Ectodermal cell (in vitro differentiated cells): ENCODE data around the gene SMARCA4.

Experiments
- H3K27ac ChIP-seq: 2 replicates; pipeline ENCODE4 v1.7.0; 2013; ENCODE audit warnings: mild to moderate bottlenecking, low read depth, low read length; ENCODE audit not compliant: insufficient read depth, poor library complexity, severe bottlenecking
- H3K27me3 ChIP-seq: 2 replicates; pipeline ENCODE4 v1.7.0; 2013; ENCODE audit warnings: mild to moderate bottlenecking, low read length; ENCODE audit not compliant: insufficient read depth, control insufficient read depth, poor library complexity, severe bottlenecking
- H3K36me3 ChIP-seq: one replicate; pipeline ENCODE4 v1.7.0; 2013; ENCODE audit warnings: low read length; ENCODE audit not compliant: control insufficient read depth, insufficient read depth
- H3K4me1 ChIP-seq: one replicate; pipeline ENCODE4 v1.7.0; 2013; ENCODE audit warnings: low read length; ENCODE audit not compliant: control insufficient read depth, insufficient read depth
- H3K4me3 ChIP-seq: 2 replicates; pipeline ENCODE4 v1.7.0; 2013; ENCODE audit warnings: low read depth, low read length, control low read depth; ENCODE audit not compliant: insufficient read depth
- H3K9me3 ChIP-seq: 2 replicates; pipeline ENCODE4 v1.7.0; 2013; ENCODE audit warnings: mild to moderate bottlenecking, low read length, moderate library complexity; ENCODE audit not compliant: control insufficient read depth
- WGBS, 2 experiments: methylation state at CpG; one replicate each; pipeline ENCODE4 v1.1.7; 2013; ENCODE audit warnings: missing lambda C conversion rate in 2 of 2; 5-methylcytosine and 5-hydroxymethylcytosine counted together

The SMARCA4 gene

DNA sequence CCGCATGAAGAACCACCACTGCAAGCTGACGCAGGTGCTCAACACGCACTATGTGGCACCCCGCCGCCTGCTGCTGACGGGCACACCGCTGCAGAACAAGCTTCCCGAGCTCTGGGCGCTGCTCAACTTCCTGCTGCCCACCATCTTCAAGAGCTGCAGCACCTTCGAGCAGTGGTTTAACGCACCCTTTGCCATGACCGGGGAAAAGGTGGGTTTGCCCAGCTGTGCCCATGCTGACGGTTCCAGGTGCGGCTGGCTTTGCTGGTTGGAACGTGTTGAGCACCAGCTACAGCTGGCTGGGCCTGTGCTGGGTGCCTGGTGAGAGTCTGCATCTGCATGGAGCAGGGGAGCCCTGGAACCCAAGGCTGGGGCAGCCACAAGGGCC is 60.9 kb downstream of the SMARCA4 start:
- WGBS, 2 experiments, result 96 to 97% methylated on average over 15 of the region's 15 CpGs
- Histone ChIP-seq H3K4me3 (no peak overlapping the region), H3K36me3 (peaks cover 76% of the 10 kb centered on the region), H3K9me3 (no peaks in the 10 kb centered on the region), H3K4me1 (no peaks in the 10 kb centered on the region), H3K27me3 (no peaks in the 10 kb centered on the region), H3K27ac (no peak overlapping the region)

DNA sequence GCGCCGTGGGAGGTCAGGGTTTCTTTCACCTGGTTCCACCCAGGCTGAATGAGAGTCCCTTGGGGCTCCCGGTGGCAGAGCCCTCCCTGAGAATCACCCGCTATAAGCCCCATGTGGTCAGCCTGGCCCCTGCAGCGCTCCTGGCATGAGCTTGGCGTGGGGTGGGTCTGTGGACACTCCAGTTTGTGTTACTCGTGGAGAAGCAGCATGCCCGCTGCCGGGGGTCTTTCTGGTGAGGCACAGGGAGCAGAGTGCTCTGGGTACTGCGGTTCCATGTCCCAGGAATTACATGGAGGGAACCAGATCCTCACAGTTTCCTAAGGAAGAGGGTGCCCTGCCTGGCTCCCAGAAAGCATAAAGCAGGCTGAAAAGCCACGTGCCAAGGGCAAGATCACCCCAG is 62.2 kb downstream of the SMARCA4 start:
- H3K27ac ChIP-seq, result no peak overlapping the region
- H3K36me3 ChIP-seq, result peaks cover 77% of the 10 kb centered on the region
- WGBS, 2 experiments, result 92% methylated on average over 11 of the region's 11 CpGs

DNA sequence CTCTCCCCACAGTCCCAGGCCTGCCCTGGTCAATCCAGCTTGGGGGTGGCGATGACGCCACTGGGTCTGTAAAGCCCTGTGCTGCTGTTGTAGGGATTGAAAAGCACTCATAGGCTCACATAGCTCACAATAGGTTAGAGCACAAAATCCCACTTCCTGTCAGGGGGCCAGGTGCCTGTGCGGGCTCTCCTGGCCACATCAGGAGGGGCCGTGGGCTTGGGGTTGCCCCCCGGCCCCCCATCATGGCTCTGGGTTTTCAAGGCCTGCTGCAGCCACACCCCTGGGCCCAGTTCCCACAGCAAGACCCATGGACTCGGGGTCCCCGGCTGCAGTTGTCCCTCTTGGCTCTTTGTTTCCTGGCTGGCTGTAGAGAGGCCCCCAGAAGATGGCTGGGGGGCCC is 62.9 kb downstream of the SMARCA4 start:
- peaks cover 76% of the 10 kb centered on the region for H3K36me3 ChIP-seq
- H3K4me3 ChIP-seq, result no peak overlapping the region
- no peaks in the 10 kb centered on the region for H3K9me3 ChIP-seq
- no peaks in the 10 kb centered on the region for H3K4me1 ChIP-seq
- no peak overlapping the region for H3K27ac ChIP-seq
- WGBS, 2 experiments, result 96 to 97% methylated on average over 7 of the region's 7 CpGs
- no peaks in the 10 kb centered on the region for H3K27me3 ChIP-seq

More for the DNA sequence above, 62.2 kb downstream of the SMARCA4 start:
- Histone ChIP-seq H3K4me3 (no peak overlapping the region), H3K27me3 (no peaks in the 10 kb centered on the region), H3K9me3 (no peaks in the 10 kb centered on the region), H3K4me1 (no peaks in the 10 kb centered on the region)

DNA sequence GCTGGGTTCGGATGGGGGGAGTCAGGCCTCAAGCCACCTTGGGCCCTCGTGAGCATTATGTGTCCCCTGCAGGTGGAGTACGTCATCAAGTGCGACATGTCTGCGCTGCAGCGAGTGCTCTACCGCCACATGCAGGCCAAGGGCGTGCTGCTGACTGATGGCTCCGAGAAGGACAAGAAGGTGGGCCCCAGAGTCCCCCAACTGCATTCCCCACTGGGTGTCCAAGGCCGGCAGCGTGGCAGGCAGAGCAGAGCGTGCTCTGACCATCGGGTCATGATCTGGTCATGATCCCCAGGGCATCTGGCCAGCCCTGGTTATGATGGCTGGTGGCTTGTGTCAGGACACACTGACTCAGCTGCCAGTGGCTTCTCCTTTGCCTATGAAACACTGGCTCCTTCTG is 63.4 kb downstream of the SMARCA4 start:
- no peaks in the 10 kb centered on the region for H3K4me1 ChIP-seq
- H3K36me3 ChIP-seq, result peaks cover 75% of the 10 kb centered on the region
- no peaks in the 10 kb centered on the region for H3K27me3 ChIP-seq
- H3K27ac ChIP-seq, result no peak overlapping the region
- WGBS, 2 experiments, result 94 to 97% methylated on average over 13 of the region's 13 CpGs
- H3K9me3 ChIP-seq, result no peaks in the 10 kb centered on the region
- no peak overlapping the region for H3K4me3 ChIP-seq

DNA sequence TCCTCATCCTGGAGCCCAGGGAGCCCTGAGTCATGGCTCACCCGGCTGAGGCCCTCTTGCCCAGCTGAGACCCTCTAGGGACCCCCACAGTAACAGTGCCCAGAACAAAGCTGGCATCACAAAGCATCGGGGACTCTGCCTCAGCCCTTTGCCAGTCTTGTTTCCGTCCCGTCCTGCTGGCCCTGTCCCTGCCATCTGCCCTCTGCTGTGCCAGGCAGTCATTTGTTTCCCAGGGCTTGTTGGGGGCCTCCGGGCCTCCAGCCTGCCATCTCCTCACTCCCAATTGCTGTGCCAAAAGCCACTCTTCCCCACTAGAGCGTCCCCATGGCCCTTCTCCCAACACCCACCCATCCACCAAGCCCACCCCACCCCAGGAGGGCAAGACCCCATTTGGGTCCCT is 64.2 kb downstream of the SMARCA4 start:
- H3K9me3 ChIP-seq, result no peaks in the 10 kb centered on the region
- H3K36me3 ChIP-seq, result peaks cover 70% of the 10 kb centered on the region
- H3K27me3 ChIP-seq, result no peaks in the 10 kb centered on the region
- 90 to 93% methylated on average over 6 of the region's 6 CpGs for WGBS, 2 experiments
- H3K4me1 ChIP-seq, result no peaks in the 10 kb centered on the region
- H3K4me3 ChIP-seq, result no peak overlapping the region
- no peak overlapping the region for H3K27ac ChIP-seq

DNA sequence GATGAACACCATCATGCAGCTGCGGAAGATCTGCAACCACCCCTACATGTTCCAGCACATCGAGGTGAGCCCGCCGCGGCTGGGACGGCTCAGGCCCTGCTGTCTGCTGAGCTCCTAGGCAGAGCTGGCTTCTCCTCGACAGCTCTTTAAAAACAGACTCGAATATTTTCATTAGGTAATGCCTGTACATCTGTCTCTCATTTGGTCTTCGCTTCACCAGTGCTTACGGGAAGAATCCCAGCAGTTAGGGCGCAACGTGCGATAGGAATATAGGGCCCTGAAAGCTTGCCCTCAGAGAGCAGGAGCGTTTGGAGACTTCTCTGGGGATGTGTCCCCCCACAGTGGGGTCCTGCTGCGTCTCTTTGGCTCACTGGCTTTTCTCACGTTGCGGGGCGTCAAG is 64.6 kb downstream of the SMARCA4 start:
- no peaks in the 10 kb centered on the region for H3K9me3 ChIP-seq
- no peaks in the 10 kb centered on the region for H3K4me1 ChIP-seq
- H3K36me3 ChIP-seq, result peaks cover 70% of the 10 kb centered on the region
- H3K27ac ChIP-seq, result no peak overlapping the region
- no peak overlapping the region for H3K4me3 ChIP-seq
- H3K27me3 ChIP-seq, result no peaks in the 10 kb centered on the region
- WGBS, 2 experiments, result 95 to 96% methylated on average over 18 of the region's 18 CpGs

DNA sequence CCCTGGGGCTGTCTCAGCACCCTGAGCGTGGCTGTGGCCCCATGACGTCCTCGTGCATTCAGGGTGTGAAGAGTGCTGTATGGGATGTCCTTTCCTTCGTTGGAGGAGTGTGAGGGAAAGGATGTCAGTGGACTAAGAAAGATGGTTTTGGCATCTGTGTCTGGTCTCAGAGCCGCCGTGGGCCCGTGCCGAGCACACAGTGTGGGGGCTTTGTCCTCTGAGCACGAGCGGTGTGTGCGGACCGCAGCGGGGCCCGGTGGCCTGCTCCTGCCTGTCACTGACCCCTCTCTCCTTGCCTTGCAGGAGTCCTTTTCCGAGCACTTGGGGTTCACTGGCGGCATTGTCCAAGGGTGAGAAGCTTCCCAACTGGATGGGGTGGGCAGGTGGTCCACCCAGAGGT is 65.2 kb downstream of the SMARCA4 start:
- H3K4me3 ChIP-seq, result no peak overlapping the region
- H3K27me3 ChIP-seq, result no peaks in the 10 kb centered on the region
- H3K4me1 ChIP-seq, result no peaks in the 10 kb centered on the region
- 97% methylated on average over 16 of the region's 16 CpGs for WGBS, 2 experiments
- no peak overlapping the region for H3K27ac ChIP-seq
- peaks cover 69% of the 10 kb centered on the region for H3K36me3 ChIP-seq
- no peaks in the 10 kb centered on the region for H3K9me3 ChIP-seq

DNA sequence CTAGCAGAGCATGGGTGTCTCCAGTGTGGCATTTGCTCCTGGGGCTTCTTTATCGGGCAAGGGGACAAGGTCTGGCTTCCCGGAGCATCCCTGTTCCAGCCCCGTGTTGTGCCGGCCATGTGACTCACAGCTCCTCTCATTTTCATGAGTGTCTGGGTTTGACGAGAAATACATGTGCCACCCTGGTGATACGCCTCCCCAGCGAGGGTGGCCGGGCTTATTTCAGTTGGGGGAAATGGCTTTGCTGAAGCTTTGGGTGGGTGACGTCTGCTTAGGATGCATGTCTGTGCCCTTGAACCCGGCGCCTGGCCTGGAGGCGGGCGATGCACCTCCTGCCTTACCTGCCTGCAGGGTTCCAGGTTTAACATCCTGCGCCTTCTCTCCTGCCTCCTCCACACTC is 66.6 kb downstream of the SMARCA4 start:
- H3K9me3 ChIP-seq, result no peaks in the 10 kb centered on the region
- H3K36me3 ChIP-seq, result peaks cover 71% of the 10 kb centered on the region
- H3K4me1 ChIP-seq, result no peaks in the 10 kb centered on the region
- 96 to 97% methylated on average over 14 of the region's 14 CpGs for WGBS, 2 experiments
- H3K4me3 ChIP-seq, result no peak overlapping the region
- H3K27ac ChIP-seq, result no peak overlapping the region
- no peaks in the 10 kb centered on the region for H3K27me3 ChIP-seq

DNA sequence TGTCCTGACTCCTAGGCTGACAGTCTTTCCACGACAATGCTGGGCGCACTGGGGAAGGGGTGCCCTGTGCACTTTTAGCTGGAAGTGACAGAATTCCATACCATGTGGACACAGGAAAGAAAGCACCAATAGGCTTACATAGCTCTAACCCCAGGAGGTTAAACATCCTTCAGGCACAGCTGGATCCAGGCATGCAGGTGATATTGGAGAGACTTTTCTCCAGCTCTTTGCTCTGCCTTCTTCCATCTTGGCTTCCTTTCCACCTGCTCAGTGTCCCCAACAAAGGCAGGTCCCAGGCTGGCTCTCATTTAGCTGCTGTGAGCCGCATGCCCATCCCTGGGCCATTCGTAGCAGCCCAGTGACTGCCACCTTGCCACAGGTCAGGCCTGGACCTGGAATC is 67.3 kb downstream of the SMARCA4 start:
- WGBS, 2 experiments, result 96% methylated on average over 4 of the region's 4 CpGs
- Histone ChIP-seq H3K27ac (no peak overlapping the region), H3K27me3 (no peaks in the 10 kb centered on the region), H3K36me3 (peaks cover 75% of the 10 kb centered on the region), H3K4me1 (no peaks in the 10 kb centered on the region), H3K9me3 (no peaks in the 10 kb centered on the region), H3K4me3 (no peak overlapping the region)

DNA sequence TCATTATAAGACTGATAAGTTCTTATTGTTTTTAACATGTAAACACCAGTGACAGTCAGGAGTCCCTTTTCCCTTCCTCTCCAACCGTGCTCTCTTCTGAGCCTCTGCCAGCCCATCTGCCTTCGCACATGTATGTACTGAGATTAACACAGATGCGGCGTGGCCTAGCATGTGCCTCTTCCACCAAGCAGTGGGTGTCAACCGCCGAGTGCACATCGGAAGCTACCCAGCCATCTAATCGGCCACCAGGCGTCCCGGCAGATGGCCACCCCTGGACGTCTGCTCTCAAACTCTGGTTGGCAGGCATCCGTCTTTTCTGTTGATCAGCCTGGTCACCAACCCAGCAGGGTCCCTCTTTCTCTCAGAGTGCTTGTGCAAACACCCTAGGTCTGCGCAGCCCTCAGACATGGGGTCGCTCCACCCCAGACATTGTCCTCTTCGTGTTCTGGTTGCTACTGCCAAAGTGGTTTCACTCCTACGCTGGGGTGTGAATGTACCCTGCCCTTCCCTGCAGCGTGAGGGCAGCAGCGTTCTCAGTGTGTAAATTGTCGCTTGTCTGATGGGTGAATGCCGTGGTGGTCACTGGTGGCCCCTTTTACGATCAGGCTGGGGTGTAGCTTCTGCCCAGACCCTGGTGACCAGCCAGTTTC is 70.7 kb downstream of the SMARCA4 start:
- Histone ChIP-seq H3K27ac (no peak overlapping the region), H3K27me3 (no peaks in the 10 kb centered on the region), H3K9me3 (no peaks in the 10 kb centered on the region), H3K36me3 (peaks cover 71% of the 10 kb centered on the region), H3K4me1 (no peaks in the 10 kb centered on the region), H3K4me3 (no peak overlapping the region)
- 95% methylated on average over 21 of the region's 21 CpGs for WGBS, 2 experiments

DNA sequence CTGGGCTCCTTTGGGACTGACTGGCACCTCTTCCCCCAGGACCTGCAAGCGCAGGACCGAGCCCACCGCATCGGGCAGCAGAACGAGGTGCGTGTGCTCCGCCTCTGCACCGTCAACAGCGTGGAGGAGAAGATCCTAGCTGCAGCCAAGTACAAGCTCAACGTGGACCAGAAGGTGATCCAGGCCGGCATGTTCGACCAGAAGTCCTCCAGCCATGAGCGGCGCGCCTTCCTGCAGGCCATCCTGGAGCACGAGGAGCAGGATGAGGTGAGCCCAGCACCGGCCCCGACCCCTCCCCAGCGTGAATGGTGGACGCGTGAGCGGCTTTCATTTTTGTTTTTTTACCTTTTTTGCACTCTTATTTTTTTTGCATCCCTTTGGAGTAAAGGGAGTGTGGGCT is 72.4 kb downstream of the SMARCA4 start:
- no peaks in the 10 kb centered on the region for H3K9me3 ChIP-seq
- 97 to 98% methylated on average over 22 of the region's 22 CpGs for WGBS, 2 experiments
- no peaks in the 10 kb centered on the region for H3K27me3 ChIP-seq
- H3K4me1 ChIP-seq, result no peaks in the 10 kb centered on the region
- H3K36me3 ChIP-seq, result peaks cover 71% of the 10 kb centered on the region
- no peak overlapping the region for H3K27ac ChIP-seq
- H3K4me3 ChIP-seq, result no peak overlapping the region
